GM18502 (cell line): ENCODE data around the gene FADS2.

Source experiments
- ATAC-seq: cut with Tn5 transposase; IDR thresholded peaks from one replicate; pipeline ENCODE4 v1.9.1; 2021; ENCODE audit warnings: mild to moderate bottlenecking; ENCODE audit not compliant: unreplicated experiment, poor library complexity

The FADS2 gene

DNA sequence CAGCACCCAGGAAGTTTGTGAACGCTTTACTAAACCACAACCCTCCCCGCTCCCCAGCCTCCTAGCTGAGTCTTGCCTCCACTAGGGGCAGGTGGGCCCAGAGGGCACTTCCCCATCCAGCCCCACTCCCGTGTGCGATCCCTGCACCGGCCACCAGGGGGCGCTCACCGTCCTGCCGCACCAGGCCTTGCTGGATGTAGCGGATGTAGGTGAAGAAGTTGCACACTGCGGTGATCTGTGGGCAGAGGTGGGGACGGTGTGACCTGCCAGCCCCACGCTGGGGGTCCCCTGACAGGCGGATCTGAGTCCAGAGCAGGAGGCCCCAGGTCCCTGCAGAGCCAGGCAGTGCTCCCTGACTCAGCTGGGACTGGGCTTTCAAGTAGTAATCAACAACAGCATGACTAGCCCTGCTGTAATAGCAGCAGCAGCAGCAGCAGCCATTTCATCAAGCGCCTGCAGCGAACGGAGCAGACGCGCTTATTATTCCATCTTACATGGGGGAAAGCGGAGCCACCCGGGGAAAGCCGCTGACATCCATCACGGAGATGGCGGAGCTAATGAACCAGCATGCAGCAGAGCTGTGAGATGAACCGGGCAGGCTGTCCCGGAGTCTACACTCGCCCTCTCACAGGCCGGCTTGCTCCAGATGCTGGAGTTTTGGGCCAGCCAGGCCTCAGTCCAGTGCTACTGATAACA lies 71.2 kb downstream of the FADS2 start:
- peak; percentile 81 for ATAC-seq

DNA sequence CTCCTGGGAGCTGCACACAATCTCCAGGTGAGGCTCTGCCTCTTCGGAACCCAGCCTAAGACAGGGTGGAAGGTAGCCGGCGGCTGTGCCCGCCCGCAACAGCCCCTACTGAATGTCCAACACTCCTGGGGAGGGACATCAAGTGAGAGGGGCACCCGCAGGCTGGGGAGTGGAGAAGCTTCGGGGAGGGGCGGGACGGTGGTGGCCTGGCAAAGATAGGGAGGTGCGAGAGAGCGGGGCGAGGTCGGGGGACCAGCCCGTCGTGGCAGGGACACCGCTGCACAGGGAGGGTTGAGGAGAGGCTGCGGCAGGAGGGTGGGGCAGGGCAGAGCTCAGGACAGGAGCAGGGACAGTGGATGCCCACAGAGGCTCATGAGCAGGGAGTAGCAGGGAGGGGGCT lies 72.2 kb downstream of the FADS2 start:
- no peak for ATAC-seq

DNA sequence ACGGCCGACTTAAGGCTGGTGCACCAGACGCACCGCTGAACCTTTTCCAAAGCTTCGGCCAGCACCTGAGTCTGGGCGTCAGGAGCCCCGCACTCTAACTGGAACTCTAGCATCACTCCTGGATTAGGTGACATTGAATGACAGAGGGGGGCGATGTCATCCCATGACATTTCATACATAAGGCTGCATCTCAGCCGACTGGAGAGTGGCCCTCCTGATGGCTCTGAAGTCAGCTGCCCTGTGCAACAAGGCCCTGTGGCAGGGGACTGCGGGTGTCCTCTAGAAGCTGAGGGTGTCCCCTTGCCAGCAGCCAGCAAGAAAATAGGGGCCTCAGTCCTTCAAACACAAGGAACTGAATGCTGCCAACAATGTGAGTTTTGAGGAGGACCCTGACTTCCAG lies 73.3 kb downstream of the FADS2 start:
- no peak for ATAC-seq

DNA sequence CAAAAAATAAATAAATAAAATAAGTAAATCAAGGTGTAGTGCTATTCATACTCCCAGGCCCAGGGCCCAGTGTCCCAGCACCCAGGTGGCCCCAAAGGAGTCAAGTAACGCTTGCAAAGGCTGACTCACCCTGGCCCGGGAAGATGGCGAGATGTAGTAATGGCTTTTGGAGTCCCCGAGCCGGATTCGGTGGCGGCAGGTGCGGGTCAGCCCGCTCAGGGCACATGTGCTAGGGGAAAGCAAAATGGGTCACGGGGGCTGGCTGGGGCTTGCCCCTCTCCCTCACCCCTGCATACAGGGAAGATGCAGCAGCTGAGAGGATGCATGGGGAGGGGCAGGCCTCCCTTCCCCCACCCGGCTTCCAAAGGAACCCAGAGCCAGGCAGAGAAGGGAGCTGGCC lies 74.2 kb downstream of the FADS2 start:
- ATAC-seq: no peak

DNA sequence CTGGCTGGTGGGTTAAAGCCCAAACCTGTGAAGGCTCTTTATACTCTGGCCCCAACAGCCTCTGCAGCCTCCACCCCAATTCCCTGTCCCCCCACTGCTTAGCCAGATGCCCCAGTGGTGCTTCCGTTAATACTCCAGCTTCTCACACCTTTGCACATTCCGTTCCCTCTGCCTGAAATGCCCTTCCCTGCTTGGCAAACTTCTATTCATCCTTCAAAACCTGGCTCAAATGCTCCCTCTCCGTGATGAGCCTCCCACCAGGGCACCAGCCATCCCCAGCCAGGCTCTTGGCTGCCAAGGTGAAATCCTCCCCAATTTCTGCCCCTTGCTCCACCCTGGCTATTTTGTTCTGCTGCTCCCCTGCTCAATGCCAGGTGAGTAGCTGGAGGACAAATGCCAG lies 75.7 kb downstream of the FADS2 start:
- ATAC-seq: no peak

DNA sequence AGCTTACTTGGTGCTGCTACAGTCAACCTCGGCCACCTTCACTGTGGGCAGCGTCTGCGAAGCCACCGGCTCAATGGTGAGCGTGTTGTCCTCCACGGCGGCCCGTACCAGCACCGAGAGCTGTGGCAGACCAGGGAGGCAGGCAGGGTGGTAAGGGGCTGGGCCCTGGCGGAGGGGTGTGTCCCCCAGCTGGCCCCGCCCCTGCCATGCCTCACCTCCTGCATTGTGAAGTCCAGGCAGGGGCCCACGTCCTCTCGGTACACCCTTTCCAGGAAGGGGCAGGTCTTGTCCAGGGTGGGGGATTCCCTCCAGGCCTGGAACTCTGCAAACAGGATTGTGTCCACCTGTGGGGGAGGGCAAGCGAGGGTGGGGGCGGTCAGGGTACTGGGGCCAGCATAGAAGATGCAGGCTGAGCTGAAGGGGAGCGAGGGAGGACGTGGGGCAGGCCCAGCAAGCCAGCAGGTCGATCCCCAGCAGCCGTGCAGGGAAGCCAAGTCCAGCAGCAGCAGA lies 76.5 kb downstream of the FADS2 start:
- no peak for ATAC-seq

DNA sequence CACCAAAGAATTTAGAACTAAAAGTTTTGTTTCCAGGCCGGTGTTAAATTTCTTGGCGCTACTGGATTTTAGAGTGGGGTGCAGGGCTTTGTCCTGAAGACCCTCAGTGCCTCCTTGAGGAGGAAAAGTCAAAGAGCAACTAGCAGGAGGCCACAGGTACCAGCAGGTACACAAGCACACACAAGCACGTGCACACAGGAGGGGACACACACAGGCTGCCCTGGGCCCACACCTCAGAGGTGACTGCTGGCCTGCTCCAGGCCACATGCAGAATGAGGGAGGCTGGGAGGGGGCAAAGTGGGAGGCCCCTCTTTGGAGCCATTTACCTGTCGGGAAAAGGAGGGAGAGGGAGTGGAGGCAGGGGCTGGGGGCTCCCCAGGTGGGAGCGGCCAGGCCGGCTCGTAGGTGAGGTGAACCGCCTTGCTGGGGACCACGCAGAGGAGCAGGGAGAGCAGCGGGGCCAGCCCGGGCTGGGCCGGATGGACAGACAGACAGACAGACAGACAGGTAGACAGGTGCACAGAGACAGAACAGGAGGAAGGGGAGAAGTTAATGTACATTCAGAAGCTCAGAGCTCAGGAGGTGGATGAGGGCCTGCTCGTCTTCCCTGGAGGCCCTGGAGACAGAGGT lies 77.1 kb downstream of the FADS2 start:
- no peak for ATAC-seq

DNA sequence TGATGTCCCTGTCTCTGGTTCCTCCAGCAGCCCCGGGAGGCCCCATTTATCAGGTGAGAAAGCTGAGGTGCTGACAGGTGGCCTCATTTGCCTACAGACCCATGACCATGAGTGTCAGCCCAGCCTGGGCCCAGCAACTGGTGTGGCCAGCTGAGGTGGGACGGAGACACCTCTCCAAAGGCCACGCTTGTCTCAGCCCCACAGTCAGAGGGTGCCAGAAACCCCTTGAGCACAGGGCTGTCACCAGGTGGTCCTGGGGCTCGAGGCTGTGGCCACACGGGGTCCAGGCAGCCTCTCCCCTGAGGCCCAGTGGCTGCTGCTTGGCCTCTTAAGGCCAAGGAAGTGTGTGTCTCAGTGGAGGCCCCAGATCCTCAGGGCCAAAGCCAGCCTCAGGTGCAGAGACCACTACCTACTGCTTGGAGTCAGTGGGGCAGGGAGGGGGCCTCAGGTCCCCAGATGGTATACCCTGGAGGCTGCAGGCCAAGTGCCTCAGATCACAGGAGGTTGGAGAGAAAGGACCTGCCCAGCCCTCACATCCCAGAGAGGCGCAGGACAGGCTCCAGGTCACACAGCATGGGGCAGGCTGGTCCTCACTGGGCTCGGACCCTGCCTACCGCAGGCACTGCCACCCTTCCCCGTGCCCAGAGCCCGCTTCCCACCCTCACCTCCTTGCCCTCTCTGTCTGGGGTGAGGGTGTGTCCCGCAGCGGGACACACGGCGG lies 77.9 kb downstream of the FADS2 start:
- ATAC-seq: no peak

DNA sequence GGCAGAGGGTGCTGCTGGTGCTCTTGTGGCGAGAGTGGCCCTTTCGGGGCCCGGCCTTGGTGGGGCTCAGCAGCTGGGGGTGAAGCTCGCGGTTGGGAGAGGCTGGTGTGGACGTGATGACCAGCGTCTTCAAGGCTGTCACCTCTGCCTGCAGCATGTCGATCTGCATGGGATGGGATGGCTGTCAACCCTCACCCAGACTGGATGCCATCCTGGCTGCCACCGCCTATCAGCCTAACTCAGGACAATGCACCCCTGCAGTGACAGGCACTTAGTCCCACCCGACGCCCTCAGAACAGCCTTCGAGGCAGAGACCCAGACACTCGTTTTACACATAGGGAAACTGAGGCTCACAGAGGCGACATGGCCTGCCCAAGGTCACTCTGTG lies 78.4 kb downstream of the FADS2 start:
- no peak for ATAC-seq

DNA sequence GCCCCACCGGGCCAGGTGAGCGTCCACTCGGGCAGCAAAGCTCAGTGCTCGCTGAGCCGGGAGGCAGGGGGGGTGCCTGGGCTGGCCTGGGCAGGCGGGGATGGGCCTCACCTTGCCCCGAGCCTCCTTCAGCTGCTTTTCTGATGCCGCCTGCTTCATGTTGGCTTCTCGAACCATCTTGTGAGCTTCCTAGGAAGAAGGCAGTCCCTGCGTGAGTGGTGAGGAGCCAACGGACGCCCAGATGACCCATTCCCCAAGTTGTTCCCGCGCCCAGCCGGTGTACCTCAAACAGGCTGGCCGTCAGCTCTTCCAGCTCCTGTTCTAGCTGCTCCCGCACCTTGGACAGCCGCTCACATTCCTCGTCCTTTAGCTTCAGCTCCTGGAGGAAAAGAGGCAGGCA lies 79.2 kb downstream of the FADS2 start:
- no peak for ATAC-seq

DNA sequence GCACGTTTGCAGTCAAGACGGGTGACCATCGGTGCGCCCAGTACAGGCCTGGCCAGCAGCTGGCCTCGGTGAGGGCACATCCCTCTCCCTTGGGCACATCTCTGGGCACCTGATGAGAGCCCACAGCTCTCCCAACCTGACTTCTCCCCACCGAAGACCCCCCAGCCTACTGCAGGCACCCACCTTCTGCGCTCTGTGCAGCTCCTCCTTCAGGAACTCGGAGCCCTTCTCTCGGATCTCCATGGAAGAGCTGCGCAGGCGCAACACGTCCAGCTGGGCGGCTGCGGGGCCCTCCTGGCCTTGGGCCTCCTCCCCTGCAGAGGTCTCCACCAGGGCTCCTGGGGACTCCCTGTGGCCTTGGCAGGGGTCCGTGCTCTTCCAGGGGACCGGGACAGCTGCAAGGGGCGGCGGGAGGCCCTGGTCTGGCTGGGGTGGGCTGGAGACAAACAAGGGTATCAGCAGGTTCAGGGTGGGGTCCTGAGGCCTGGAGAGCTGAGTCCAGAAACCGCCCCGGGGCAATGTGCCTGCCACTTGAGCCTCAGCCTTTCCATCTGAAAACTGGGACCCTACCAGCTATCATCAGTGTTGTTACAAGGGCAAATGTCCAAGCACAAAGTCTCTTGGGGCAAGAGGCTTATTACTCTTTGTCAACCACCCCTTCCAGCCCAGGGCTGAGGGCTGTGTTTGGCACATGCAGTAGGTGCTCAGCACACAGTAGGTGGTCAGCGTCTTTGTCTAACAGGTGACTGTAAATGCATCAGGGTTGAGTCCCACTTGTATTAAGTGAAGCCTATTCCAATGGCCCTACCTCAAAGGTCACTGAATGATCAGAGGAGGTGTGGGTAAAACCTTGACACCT lies 80.0 kb downstream of the FADS2 start:
- no peak for ATAC-seq

DNA sequence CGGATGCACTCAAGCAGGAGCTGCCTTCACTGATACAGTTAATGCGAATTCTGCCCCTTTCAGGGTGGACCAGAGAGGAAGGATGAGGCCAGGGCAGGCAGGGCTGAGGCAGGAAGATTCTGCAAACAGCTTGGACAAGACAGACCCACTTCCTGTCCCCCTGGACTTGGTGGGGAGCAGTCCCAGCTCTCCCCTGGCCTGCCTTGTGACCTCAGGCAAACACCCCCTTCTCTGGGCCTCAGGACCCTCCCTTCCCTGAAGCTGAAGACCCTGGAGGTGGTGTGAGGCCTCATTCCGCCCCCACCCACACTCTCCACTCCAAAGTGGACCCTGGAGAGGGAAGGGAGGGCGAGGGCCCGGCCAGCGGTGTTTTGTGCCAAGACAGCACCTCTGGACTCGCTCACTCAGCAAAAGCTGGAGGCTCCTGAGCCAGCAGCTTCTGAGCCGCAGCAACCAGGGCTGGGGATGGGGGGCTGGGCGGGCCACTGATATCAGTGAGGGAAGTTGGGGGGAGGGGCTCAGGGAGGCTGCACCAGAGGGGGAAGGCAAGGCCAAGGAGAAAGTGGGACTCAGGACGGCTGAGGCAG lies 80.7 kb downstream of the FADS2 start:
- no peak for ATAC-seq

DNA sequence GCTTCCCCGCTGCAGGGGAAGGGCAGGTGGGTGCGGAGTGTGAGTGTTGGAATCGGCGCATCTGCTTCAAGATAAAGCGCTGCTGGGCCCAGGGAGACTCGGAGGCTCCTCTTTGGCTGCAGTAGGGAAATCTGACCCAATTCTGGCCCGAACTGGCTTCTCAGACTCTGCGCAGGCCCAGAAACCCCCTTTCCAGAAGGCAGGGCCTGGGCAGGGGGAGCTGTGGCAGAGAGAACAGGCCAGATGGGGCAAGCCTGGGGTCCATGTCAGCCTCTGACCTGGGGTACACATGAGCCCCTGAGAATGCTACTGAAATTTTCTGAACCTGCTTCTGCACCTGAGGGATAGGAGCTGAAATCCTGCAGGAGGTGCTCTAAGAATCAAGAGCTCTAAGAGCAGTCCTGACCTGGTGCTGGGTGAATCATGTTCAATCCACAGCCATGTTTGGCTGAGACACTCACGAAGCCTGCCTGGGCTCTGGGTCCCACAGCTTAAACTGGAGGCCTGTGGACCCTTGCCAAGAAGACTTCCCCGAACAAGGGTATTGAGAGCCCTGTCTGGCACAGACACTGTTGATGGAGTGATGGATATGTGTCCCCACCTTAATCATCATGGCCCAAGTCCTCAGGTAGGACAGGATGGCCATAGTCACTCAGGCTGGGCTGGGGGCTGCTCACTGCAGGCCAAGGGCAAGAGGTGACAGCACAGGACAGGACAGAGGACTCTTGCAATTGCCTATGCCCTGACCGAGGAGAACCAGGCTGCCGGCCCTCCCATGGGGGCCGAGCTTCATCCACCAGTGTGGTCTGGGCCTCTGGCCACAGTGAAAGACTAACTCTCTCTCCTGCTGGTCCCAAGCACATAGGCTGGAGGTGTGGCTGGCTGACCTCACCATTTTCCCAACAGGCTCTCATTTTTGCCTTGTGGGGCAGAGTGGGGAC lies 82.4 kb downstream of the FADS2 start:
- ATAC-seq: no peak

DNA sequence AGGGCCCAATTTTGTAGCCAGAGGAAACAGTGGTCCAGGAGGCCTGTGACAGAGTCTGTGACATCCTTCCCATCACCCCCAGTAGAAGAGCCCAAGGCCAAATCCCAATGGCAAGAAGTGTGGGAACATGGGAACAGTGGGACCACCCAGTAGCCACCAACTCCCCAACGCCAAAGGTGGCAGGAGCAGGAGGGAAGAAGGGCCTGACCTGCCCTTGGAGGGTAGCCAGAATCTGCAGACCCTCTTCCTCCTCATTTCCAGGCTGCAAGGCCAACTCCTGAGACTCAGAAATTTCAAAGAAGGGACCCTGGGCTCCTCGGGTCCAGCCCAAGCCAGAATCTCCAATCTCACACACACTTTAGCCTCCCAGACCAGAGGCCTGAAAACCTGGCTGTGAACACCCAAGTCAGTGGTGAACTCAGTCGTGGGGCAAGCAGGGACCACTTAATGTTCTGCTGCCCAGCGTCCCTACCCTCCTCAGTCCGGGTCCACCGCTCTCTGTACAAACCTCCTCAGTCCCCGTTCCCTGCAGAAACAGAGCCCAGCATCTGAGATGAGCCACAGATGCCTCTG lies 83.1 kb downstream of the FADS2 start:
- no peak for ATAC-seq

DNA sequence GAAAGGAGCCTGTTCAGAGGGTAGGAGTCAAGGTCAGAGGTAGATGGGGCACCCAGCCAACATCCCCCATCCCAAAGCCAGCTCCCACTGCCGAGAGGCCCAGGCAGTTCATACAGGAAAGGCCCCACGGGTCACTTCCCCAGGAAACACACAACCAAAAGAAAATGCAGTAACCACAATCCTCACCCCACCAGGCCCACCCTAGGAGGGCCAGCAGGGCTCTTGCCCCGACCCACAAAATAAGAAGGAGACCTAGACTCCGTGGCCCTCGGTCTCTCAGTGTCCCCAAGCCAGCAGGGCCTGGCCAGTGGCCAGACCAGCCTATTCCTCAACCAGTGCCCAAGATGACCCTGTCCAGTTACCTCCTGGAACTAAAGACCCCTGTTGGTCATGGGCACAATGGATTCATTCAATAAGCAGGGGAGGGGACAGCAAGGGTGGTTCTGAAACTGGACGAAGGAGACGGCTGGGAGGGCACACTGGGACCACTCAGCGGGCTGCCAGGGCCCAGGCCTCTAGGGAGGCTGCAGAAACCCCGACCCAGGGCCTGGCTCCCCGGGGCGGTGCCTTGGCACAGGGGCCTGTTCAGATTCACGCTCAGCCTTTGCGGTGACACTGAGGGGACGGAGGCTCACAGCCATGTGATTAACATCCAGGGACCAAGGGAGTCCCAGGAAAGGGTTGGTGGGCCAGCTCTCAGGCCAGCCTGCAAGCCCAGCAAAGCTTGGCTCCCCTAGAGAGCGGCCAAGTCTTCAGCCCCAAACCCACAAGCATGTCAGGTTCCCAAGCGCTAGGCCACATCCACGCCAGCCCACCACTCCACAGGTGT lies 83.8 kb downstream of the FADS2 start:
- ATAC-seq: no peak

DNA sequence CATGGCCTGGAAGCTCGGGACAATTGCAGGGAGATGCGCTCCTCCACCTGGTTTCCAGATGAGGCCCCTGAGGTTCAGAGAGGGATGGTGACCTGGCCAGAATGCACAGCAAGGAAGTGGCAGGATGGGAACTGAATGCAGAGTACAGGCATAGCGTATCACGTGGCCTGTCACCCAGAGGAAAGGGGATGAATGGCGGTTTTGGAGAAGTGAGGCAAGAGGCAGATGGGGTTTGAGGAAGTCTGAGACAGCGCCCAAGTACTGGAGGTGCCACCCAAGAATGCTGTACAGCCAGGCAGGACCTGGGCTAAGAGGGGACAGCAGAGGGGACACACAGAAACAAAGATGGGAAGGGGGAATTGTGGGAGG lies 84.4 kb downstream of the FADS2 start:
- no peak for ATAC-seq

DNA sequence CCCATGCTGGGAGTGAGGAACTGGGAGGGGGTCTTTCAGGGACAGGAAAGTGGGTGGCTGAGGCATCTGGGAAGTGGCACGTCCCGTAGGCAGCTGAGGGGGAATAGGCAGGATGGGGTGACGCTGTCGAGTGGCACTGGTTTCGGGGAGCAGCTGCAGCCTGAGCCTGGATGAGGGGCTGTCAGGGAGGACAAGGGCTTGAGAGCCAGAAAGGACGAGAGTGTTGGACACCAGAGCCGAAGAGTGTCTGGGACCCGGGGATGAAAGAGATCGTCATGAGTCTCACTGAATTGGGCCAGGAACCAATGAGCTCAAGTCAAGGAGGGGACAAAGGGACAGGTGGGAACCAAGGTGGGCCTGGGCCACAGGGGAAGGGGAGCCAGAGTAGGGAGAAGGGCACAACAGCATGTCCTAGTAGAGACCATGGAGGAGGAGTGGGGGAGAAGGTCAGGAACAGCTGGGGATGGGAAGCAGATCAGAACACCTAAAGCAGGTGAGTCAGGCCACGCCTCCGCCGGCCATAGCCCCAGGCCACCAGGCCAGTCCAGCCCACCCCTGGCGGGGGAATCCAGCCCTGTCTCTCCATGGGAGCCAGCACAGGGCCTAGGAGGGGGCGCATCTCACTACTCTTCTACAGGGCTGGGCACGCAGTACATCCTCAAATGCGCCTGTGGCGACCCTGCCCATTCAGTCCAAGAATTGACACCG lies 85.0 kb downstream of the FADS2 start:
- no peak for ATAC-seq
